GM19395 (cell line): ENCODE results near the gene RAB15.
"Not testable (repeated sequence)": the region's sequence is repeated elsewhere in the genome, so short reads cannot be mapped to it uniquely, and the experiment has no call there.

Experiments used
- ATAC-seq: cut with Tn5 transposase; IDR thresholded peaks from one replicate; pipeline ENCODE4 v1.9.1; 2021; ENCODE audit warnings: mild to moderate bottlenecking, moderate library complexity; ENCODE audit not compliant: unreplicated experiment

Gene RAB15

GRCh38 chr14:64914237-64915028 lies 57.7 kb downstream of the RAB15 start, which contains the start of gene CHURC1:
TSS of gene CHURC1 (plus strand) at chr14:64914455. CDS start at chr14:64914496, 41 bp downstream.
- ATAC-seq, result peak; percentile 98

- not testable (repeated sequence) for ATAC-seq
Observed at GRCh38 chr14:64913477-64913876, 58.7 kb downstream of the RAB15 start.

GRCh38 chr14:64912261-64912660 lies 59.9 kb downstream of the RAB15 start:
- ATAC-seq, result no peak

GRCh38 chr14:64910847-64911495 lies 61.2 kb downstream of the RAB15 start:
- no peak for ATAC-seq

- ATAC-seq, result no peak
Observed at GRCh38 chr14:64906022-64906421, 66.1 kb downstream of the RAB15 start.

- no peak for ATAC-seq
Observed at GRCh38 chr14:64899958-64900357, 72.2 kb downstream of the RAB15 start.
